H9 (cell line): ENCODE data around the gene KTN1. TPM values are rescaled to one million over a fixed set of nuclear protein-coding genes. Genes with fewer than 3 reads are reported as not detected.

Experiments
- DNase-seq: peaks from one replicate; pipeline ENCODE4 v3.0.0-alpha.2; 2017
- H2AFZ ChIP-seq: one replicate; pipeline ENCODE4 v1.6.1; 2013; ENCODE audit warnings: mild to moderate bottlenecking, low read length, control low read depth, moderate library complexity
- H2AK5ac ChIP-seq: 2 replicates; pipeline ENCODE4 v1.6.1; 2013; ENCODE audit warnings: low read length, control low read depth, mixed read lengths; ENCODE audit not compliant: insufficient read length
- H2BK120ac ChIP-seq: one replicate; pipeline ENCODE4 v1.6.1; 2013; ENCODE audit warnings: low read depth, mild to moderate bottlenecking, low read length, control low read depth, inconsistent platforms; ENCODE audit not compliant: poor library complexity, severe bottlenecking
- H2BK12ac ChIP-seq: 2 replicates; pipeline ENCODE4 v1.6.1; 2013; ENCODE audit warnings: low read length, control low read depth, mixed read lengths, low read depth; ENCODE audit not compliant: insufficient read length
- H2BK15ac ChIP-seq: 2 replicates; pipeline ENCODE4 v1.6.1; 2013; ENCODE audit warnings: low read depth, low read length, control low read depth
- H2BK20ac ChIP-seq: one replicate; pipeline ENCODE4 v1.6.1; 2013; ENCODE audit warnings: low read depth, mild to moderate bottlenecking, low read length, control low read depth, inconsistent platforms; ENCODE audit not compliant: poor library complexity, severe bottlenecking
- H2BK5ac ChIP-seq: 2 replicates; pipeline ENCODE4 v1.6.1; 2013; ENCODE audit warnings: low read length, control low read depth, mixed read lengths; ENCODE audit not compliant: insufficient read length
- H3K14ac ChIP-seq: 2 replicates; pipeline ENCODE4 v1.6.1; 2013; ENCODE audit warnings: low read length, control low read depth; ENCODE audit not compliant: insufficient read depth
- H3K18ac ChIP-seq: 2 replicates; pipeline ENCODE4 v1.6.1; 2013; ENCODE audit warnings: low read depth, mild to moderate bottlenecking, mixed read lengths, low read length, control low read depth; ENCODE audit not compliant: insufficient read length
- H3K23ac ChIP-seq: 2 replicates; pipeline ENCODE4 v1.6.1; 2013; ENCODE audit warnings: low read length, control low read depth, mixed read lengths, low read depth; ENCODE audit not compliant: insufficient read length
- H3K23me2 ChIP-seq: 2 replicates; pipeline ENCODE4 v1.6.1; 2013; ENCODE audit warnings: low read depth, mild to moderate bottlenecking, mixed read lengths, low read length, control low read depth; ENCODE audit not compliant: insufficient read length, poor library complexity, severe bottlenecking
- H3K27ac ChIP-seq: 2 replicates; pipeline ENCODE4 v1.5.1; 2013; ENCODE audit warnings: low read length, control low read depth, mixed read lengths, low read depth; ENCODE audit not compliant: insufficient read length
- H3K27me3 ChIP-seq: 2 replicates; pipeline ENCODE4 v1.6.1; 2013; ENCODE audit warnings: low read length, control low read depth, inconsistent platforms; ENCODE audit not compliant: insufficient read depth
- H3K4ac ChIP-seq: 2 replicates; pipeline ENCODE4 v1.6.1; 2013; ENCODE audit warnings: low read depth, mild to moderate bottlenecking, control low read depth, inconsistent platforms, low read length, moderate library complexity
- H3K4me1 ChIP-seq: 2 replicates; pipeline ENCODE4 v1.6.1; 2013; ENCODE audit warnings: low read length, control low read depth, inconsistent platforms; ENCODE audit not compliant: insufficient read depth
- H3K4me2 ChIP-seq: 2 replicates; pipeline ENCODE4 v1.6.1; 2013; ENCODE audit warnings: low read length, control low read depth, mixed read lengths; ENCODE audit not compliant: insufficient read length, insufficient read depth
- H3K56ac ChIP-seq: 2 replicates; pipeline ENCODE4 v1.6.1; 2013; ENCODE audit warnings: low read depth, mild to moderate bottlenecking, mixed read lengths, low read length, control low read depth; ENCODE audit not compliant: insufficient read length
- H3K79me1 ChIP-seq: 2 replicates; pipeline ENCODE4 v1.6.1; 2013; ENCODE audit warnings: low read depth, mild to moderate bottlenecking, moderate library complexity, low read length, control low read depth, inconsistent platforms; ENCODE audit not compliant: insufficient read depth, poor library complexity, severe bottlenecking
- H3K79me2 ChIP-seq: 2 replicates; pipeline ENCODE4 v1.6.1; 2013; ENCODE audit warnings: low read length, control low read depth, inconsistent platforms; ENCODE audit not compliant: insufficient read depth
- H3K9ac ChIP-seq: 2 replicates; pipeline ENCODE4 v1.6.1; 2013; ENCODE audit warnings: low read length, control low read depth, mixed read lengths; ENCODE audit not compliant: insufficient read length; ENCODE audit errors: extremely low read depth
- H3K9me3 ChIP-seq: one replicate; pipeline ENCODE4 v1.6.1; 2013; ENCODE audit warnings: low read depth, low read length, inconsistent platforms; ENCODE audit not compliant: control insufficient read depth
- H3T11ph ChIP-seq: one replicate; pipeline ENCODE4 v1.6.1; 2013; ENCODE audit warnings: mild to moderate bottlenecking, low read length, control low read depth, inconsistent platforms
- H4K20me1 ChIP-seq: one replicate; pipeline ENCODE4 v1.6.1; 2013; ENCODE audit not compliant: control insufficient read depth, insufficient read length, insufficient read depth
- H4K5ac ChIP-seq: 2 replicates; pipeline ENCODE4 v1.6.1; 2013; ENCODE audit warnings: low read depth, mild to moderate bottlenecking, mixed read lengths, low read length, control low read depth; ENCODE audit not compliant: insufficient read length
- H4K8ac ChIP-seq: replicated peaks from 2 replicates; pipeline ENCODE4 v1.6.1; 2013; ENCODE audit warnings: low read length, control low read depth, mixed read lengths, low read depth; ENCODE audit not compliant: insufficient read length
- H4K91ac ChIP-seq: 2 replicates; pipeline ENCODE4 v1.6.1; 2013; ENCODE audit warnings: low read depth, mild to moderate bottlenecking, moderate library complexity, mixed read lengths, low read length, control low read depth; ENCODE audit not compliant: insufficient read length
- H3K27ac Mint-ChIP-seq, 3 experiments: 2 replicates in 2 of 3; 3 replicates in 1 of 3; pipeline ENCODE4 v1.8.0; 2020 to 2021; ENCODE audit warnings: mixed read lengths in 3 of 3, mild to moderate bottlenecking in 1 of 3, moderate library complexity in 1 of 3
- H3K27me3 Mint-ChIP-seq: 2 replicates; pipeline ENCODE4 v1.8.0; 2021; ENCODE audit warnings: low read depth, mild to moderate bottlenecking, moderate library complexity, mixed read lengths
- H3K36me3 Mint-ChIP-seq, 3 experiments: 2 replicates in 2 of 3; 3 replicates in 1 of 3; pipeline ENCODE4 v1.8.0; 2020 to 2021; ENCODE audit warnings: low read depth in 3 of 3, mixed read lengths in 3 of 3; ENCODE audit not compliant: insufficient read depth in 1 of 3
- H3K4me1 Mint-ChIP-seq, 2 experiments: 2 replicates each; pipeline ENCODE4 v1.8.0; 2020; ENCODE audit warnings: mixed read lengths in 2 of 2
- H3K4me3 Mint-ChIP-seq, 2 experiments: 2 replicates in 1 of 2; 3 replicates in 1 of 2; pipeline ENCODE4 v1.8.0; 2020 to 2021; ENCODE audit warnings: mild to moderate bottlenecking in 2 of 2, mixed read lengths in 2 of 2, moderate library complexity in 1 of 2
- H3K9me3 Mint-ChIP-seq, 2 experiments: 2 replicates in 1 of 2; 3 replicates in 1 of 2; pipeline ENCODE4 v1.8.0; 2020; ENCODE audit warnings: mild to moderate bottlenecking in 2 of 2, mixed read lengths in 2 of 2, moderate library complexity in 1 of 2
- WGBS: extraction: QIAGEN DNeasy Blood & Tissue Kit; methylation state at CpG from one replicate; pipeline ENCODE4 v1.1.7; 2013; ENCODE audit warnings: missing lambda C conversion rate, low lambda C conversion rate, mixed read lengths; ENCODE audit not compliant: insufficient read length; ENCODE audit errors: extremely low coverage; 5-methylcytosine and 5-hydroxymethylcytosine counted together
- total RNA-seq: library from RNA; stranded (reverse); gene quantifications from 2 replicates; pipeline ENCODE4 v1.2.1, GENCODE V29; 2021
- TF ChIP-seq, protein P1 (sequence below): fragments of 200-600 bp; sonication (generic); conservative IDR thresholded peaks from 3 replicates; pipeline ENCODE4 v1.8.0; 2021; ENCODE audit warnings: antibody characterized with exemption, mild to moderate bottlenecking

Gene KTN1
- total RNA-seq, 1 experiment from 2014 or later = 128 TPM

DNA sequence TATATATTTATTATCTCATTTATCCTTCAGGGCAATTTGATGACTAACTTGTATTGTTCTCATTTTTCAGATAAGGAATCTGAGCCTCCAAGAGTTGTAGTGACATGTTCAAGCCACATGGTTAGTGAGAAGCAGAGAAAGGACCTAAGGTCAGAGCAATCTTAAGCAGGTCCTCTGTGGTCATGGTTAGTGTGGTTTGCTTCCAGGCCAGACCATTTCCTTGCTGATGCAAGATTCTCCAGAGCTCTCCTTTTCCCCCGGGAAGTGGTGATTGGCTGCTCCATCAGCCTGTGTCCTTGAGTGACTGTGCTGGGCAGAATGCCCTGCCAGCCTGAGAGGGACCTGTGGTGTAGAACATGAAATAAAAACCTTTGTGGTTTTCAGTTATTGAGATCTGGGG lies 141.3 kb downstream of the KTN1 start:
- Histone ChIP-seq H2AK5ac (no peak overlapping the region), H2BK120ac (no peak overlapping the region), H3K56ac (no peak overlapping the region), H4K8ac (no peak overlapping the region), H4K91ac (no peak overlapping the region), H3K9ac (no peak overlapping the region), H3T11ph (no peak overlapping the region), H3K4me1 (no peaks in the 10 kb centered on the region), H2BK15ac (no peak overlapping the region), H3K4me2 (no peak overlapping the region), H3K27ac (no peak overlapping the region), H3K23me2 (no peaks in the 10 kb centered on the region), H3K79me2 (no peaks in the 10 kb centered on the region), H3K18ac (no peak overlapping the region), H3K14ac (no peak overlapping the region), H4K5ac (no peak overlapping the region), H2BK20ac (no peak overlapping the region), H2BK5ac (no peak overlapping the region), H2BK12ac (no peak overlapping the region), H3K4ac (no peak overlapping the region), H3K9me3 (no peaks in the 10 kb centered on the region), H3K23ac (no peak overlapping the region), H3K79me1 (no peaks in the 10 kb centered on the region), H2AFZ (no peak overlapping the region), H3K27me3 (no peaks in the 10 kb centered on the region), H4K20me1 (no peaks in the 10 kb centered on the region)
- TF ChIP-seq, protein P1, sequence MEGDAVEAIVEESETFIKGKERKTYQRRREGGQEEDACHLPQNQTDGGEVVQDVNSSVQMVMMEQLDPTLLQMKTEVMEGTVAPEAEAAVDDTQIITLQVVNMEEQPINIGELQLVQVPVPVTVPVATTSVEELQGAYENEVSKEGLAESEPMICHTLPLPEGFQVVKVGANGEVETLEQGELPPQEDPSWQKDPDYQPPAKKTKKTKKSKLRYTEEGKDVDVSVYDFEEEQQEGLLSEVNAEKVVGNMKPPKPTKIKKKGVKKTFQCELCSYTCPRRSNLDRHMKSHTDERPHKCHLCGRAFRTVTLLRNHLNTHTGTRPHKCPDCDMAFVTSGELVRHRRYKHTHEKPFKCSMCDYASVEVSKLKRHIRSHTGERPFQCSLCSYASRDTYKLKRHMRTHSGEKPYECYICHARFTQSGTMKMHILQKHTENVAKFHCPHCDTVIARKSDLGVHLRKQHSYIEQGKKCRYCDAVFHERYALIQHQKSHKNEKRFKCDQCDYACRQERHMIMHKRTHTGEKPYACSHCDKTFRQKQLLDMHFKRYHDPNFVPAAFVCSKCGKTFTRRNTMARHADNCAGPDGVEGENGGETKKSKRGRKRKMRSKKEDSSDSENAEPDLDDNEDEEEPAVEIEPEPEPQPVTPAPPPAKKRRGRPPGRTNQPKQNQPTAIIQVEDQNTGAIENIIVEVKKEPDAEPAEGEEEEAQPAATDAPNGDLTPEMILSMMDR = no peak
- Mint-ChIP-seq H3K4me1 (no peaks in the 10 kb centered on the region; a peak in 1 of 4 replicates), H3K9me3 (no peaks in the 10 kb centered on the region; a peak in 1 of 5 replicates), H3K36me3 (no peaks in the 10 kb centered on the region), H3K27me3 (no peaks in the 10 kb centered on the region), H3K27ac (no peak overlapping the region), H3K4me3 (no peak overlapping the region)
- no CpG with 5 or more reads among the region's 1 CpG for WGBS
- no peak for DNase-seq
